NCI-H2107 (cell line): ENCODE data around the gene MRO.
"Not testable (repeated sequence)": the region's sequence is repeated elsewhere in the genome, so short reads cannot be mapped to it uniquely, and the experiment has no call there.

Experiments
- DNase-seq: peaks from one replicate; lab custom pipeline; 2025; lab: John Stamatoyannopoulos, UW

The MRO gene

DNA sequence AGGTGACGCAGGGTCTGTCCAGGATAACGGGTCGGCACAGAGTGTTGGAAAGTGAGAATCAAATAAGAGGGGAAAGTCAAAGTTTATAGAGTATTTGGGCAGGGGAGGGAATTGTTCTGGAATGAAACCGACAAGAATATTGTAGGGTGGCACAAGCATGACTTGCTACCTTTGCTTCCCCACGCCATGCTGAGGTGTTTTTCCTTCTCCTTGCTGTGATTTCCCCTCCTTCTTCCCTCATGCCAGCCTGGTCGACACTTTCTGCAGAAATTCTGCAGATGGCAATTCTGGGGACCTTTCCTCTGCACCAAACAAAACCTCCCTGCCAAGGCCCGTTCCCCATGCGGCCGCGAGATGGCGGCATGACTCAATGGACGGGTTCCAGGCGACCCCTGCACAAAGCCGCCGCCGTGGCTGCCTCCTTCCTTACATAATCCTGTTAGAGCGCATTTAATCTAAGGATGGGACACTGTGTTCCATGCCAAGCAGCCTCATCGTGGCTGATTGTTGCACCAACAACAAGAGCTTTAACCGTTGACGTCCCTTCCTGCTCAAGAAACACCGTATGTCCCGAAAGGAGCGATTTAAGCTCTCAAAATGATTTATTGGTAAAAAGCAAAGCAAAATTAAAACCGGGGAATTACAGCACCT, at the start of gene MRO:
Gene MRO (minus strand): TSS at position 289 of the 651 bp plus-strand sequence. CDS start 10,616 bp downstream, outside the sequence.
- peak; percentile 84 for DNase-seq

GRCh38 chr18:50869150-50869549, 49.3 kb upstream of the MRO start:
- peak; percentile 66 for DNase-seq

DNA sequence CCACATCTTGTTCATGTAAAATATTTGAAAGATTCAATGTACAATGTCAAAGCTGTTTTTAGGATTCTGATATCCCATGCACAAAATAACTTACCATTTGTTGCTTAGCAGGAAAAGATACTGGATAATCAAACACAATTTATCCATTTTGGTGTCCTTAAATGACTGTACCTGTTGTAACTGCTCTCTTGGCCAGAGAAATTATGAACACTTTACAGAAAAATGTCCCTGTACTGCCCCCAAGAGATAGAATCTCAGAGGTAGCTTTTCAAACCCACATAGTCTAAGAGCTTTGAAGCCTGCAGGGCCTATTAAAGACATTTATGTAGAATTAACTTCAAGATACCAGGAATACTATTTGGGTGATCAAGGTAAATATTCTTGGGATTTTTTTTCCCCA, 46.9 kb upstream of the MRO start:
- peak; percentile 20 for DNase-seq

GRCh38 chr18:50863840-50864375, 44.1 kb upstream of the MRO start:
- no peak for DNase-seq

GRCh38 chr18:50862401-50862800, 42.6 kb upstream of the MRO start:
- no peak for DNase-seq

DNA sequence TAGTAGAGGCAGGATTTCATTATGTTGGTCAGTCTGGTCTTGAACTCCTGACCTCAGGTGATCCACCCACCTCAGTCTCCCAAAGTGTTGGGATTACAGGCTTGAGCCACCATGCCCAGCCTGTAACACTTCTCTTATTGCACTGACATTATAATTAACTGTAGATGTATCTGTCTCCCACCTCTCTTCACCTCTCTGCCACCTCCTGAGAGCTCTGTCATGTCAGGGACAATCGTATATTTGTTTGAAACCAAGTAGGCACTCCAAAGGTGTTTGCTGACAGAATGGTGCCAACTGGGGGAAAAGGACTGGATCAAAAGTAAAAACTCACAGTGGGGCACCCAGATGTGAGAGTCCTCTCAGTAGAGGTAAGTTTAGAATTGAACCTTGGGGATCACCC, 41.8 kb upstream of the MRO start:
- DNase-seq = no peak

DNA sequence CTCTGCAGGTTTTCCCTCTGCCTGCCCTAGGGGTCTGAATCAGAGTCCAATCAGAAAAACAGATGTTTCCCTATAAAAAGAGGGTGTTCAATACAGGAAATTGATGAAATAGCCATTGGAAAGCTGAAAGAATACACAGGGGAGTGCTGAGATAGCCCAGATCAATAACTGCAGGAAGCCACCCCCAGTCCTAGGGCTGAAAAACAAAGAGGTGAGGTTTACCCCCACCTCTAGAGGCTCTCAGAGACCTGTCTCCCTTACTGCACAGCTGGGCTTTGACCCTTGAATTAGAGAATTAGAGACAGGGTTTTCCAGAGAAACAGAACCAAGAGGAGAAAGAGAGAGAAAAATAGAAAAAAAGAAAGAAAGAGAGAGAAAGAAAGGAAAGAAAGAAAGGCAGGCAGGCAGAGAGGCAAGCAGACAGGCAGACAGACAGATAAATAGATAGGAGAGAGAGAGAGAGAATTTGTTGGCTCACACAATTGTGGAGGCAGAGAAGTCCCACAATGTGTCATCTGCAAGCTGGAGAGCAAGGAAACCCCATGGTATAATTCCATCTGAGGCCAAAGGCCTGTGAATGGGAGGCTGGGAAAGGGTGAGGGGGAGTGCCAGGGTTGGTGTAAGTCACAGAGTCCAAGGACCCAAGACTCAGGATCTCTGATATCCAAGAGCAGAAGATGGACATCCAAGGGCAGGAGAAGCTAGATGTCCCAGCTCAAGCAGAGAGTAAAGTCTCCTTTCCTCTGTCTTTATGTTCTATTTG, 40.2 kb upstream of the MRO start:
- DNase-seq = no peak

DNA sequence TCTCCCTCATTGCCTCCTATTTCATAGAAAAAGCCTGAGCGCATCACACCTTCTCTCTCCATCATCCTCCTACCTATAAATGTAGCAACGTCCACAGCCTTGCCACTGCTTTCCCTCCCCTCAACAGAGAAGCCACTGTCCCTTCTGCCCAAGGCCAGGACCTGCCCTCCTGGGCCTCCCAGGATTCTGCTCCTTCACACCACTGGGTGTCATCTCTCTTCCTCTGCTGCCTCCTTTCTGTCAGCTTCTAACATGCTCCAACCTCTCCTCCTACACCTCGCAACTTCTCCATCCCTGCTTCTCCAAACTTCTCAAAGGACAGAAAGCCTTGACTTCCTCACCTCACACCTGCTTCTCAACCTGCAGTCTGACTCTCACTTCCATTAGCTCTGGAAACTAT, 37.9 kb upstream of the MRO start:
- DNase-seq = no peak

- not testable (repeated sequence) for DNase-seq
Measured at GRCh38 chr18:50857166-50857565, 37.4 kb upstream of the MRO start.

GRCh38 chr18:50855976-50856757, 36.4 kb upstream of the MRO start:
- DNase-seq = no peak

DNA sequence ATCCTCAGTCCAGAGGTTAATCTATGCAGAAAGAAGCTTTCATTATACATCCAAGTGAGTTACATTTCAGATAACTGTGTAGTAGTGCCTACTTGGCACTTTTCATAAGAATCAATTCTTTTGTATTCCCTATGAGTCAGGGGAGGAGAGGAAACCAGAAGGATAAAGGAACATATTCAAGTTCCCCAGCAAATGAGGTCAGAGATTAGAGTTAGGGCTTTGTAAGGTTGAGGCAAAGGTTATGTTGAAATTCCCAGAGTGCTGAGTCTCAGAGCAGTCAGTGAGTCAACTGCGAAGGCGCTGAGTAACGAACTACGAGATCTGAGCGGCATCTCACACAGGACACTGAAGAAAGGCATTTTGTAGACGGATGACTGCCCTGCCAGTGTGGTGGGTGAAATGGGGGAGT, 34.1 kb upstream of the MRO start:
- DNase-seq = no peak

DNA sequence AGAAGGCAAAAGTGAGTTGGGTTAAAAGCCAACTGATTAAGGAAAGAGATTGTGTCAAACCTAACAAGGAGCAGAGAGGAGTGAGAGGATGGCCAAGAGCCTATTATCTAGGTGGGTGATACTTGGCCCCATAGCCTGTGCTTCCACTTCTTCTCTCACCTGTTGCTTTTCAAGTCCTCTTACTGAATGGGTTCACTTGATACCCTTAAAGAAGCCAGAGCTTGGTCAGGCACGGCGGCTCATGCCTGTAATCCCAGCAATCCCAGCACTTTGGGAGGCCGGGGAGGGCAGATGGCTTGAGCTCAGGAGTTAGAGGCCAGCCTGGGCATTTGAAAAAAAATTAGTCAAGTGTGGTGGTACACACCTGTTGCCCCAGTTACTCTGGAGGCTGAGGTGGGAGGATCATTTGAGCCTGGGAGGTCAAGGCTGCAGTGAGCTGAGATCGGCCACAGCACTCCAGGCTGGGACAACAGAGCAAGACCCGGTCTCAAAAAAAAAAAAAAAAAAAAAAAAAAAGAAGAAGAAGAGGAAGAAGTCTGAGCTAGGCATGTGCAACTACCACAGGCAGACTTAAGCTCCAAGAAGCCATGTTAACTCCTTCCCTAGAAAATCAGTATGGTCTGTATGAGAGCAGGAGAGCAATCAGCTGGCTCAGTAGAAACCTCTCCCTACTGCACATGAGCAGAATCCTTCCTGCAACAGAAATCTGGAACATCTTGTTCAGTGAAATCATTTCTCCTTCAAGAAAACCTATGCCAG, 30.7 kb upstream of the MRO start:
- no peak for DNase-seq

- no peak for DNase-seq
Measured at GRCh38 chr18:50849419-50849821, 29.6 kb upstream of the MRO start.

DNA sequence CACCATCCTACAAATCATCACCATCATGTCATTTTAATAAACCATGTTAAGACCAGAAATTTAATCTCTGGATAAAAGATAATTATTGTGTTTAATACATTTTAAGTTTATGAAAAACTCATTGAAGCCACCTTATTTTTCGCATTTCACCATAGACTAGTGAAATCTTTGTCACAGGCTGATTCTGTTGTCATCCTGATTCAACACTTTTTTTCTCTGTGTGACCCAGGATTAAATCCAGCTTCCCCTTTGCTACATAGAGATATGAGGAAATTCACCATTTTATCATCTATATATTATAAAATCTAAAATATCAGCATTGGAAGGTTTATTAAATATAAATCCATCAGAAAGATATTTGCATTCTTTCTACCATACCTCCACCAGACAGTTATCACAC, 29.2 kb upstream of the MRO start:
- no peak for DNase-seq

DNA sequence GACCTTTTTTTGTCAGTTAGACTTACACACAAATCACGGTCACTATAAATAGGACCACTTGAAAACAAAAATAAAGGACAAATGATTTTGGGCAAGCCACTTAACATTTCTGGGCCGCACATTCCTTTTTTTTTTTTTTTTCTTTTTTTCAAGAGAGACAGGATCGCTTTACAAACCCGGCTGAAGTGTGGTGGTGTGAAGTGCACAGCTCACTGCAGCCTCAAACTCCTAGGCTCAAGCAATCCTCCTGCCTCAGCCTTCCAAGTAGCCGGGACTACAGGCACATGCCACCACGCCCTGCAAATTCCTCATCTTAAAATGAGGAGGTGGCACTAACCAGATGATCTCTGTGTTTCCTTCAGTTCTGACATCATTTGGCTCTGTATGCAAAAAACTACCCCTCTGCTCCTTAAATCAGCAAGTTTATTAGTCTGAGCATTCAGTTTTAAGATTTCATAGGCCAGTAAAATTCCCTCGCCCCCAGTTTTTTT, 28.3 kb upstream of the MRO start:
- no peak for DNase-seq

- DNase-seq = no peak
Measured at GRCh38 chr18:50847192-50847591, 27.4 kb upstream of the MRO start.

GRCh38 chr18:50844960-50845359, 25.1 kb upstream of the MRO start:
- DNase-seq = no peak

GRCh38 chr18:50844554-50844953, 24.7 kb upstream of the MRO start:
- no peak for DNase-seq

DNA sequence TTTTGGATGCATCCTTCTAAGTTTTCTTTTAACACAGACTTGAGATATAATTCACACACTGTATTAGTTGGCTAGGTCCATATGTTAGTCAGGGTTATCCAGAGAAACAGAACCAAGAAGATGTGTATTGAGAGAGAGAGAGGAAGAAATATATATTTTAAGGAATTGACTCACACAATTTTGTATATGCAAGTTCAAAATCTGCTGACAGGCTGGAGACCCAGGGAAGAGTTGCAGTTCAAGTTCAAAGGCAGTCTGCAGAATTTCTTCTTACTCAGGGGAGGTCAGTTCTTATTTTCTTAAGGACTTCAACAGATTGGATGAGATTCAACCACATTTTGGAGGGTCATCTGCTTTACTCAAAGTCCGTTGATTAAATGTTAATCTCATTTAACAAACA, 23.0 kb upstream of the MRO start:
- DNase-seq = no peak

- DNase-seq = no peak
Measured at GRCh38 chr18:50839996-50840395, 20.2 kb upstream of the MRO start.

GRCh38 chr18:50839341-50839740, 19.5 kb upstream of the MRO start:
- no peak for DNase-seq

DNA sequence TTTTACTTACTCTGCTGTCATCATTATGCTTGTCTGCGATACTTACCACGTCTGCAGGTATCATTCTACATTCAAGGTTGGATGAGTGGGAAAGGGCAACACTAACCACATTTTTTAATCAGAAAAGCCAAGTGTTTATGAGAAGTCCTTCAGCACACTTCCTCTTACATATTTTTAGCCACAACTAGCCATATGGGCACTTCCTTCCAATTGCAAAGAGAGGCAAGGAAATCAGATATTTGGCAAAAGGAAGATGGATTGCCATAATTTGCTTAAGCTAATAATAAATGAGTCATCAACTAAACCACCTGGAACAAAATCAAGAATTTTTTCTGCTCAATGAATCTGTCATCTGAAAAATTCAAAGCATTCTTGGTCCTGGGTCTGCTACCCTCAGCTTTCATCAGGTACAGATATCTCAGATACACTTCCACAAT, 16.7 kb upstream of the MRO start:
- DNase-seq = peak; percentile 37
